H9 (cell line): Measurements from ENCODE around the gene PIGW. TPM values are rescaled to one million over a fixed set of nuclear protein-coding genes. Genes with fewer than 3 reads are reported as not detected.

ENCODE experiments used
- DNase-seq: peaks from one replicate; pipeline ENCODE4 v3.0.0-alpha.2; 2017
- H2AFZ ChIP-seq: one replicate; pipeline ENCODE4 v1.6.1; 2013; ENCODE audit warnings: mild to moderate bottlenecking, low read length, control low read depth, moderate library complexity
- H2AK5ac ChIP-seq: 2 replicates; pipeline ENCODE4 v1.6.1; 2013; ENCODE audit warnings: low read length, control low read depth, mixed read lengths; ENCODE audit not compliant: insufficient read length
- H2BK120ac ChIP-seq: one replicate; pipeline ENCODE4 v1.6.1; 2013; ENCODE audit warnings: low read depth, mild to moderate bottlenecking, low read length, control low read depth, inconsistent platforms; ENCODE audit not compliant: poor library complexity, severe bottlenecking
- H2BK12ac ChIP-seq: 2 replicates; pipeline ENCODE4 v1.6.1; 2013; ENCODE audit warnings: low read length, control low read depth, mixed read lengths, low read depth; ENCODE audit not compliant: insufficient read length
- H2BK15ac ChIP-seq: 2 replicates; pipeline ENCODE4 v1.6.1; 2013; ENCODE audit warnings: low read depth, low read length, control low read depth
- H2BK20ac ChIP-seq: one replicate; pipeline ENCODE4 v1.6.1; 2013; ENCODE audit warnings: low read depth, mild to moderate bottlenecking, low read length, control low read depth, inconsistent platforms; ENCODE audit not compliant: poor library complexity, severe bottlenecking
- H2BK5ac ChIP-seq: 2 replicates; pipeline ENCODE4 v1.6.1; 2013; ENCODE audit warnings: low read length, control low read depth, mixed read lengths; ENCODE audit not compliant: insufficient read length
- H3K14ac ChIP-seq: 2 replicates; pipeline ENCODE4 v1.6.1; 2013; ENCODE audit warnings: low read length, control low read depth; ENCODE audit not compliant: insufficient read depth
- H3K18ac ChIP-seq: 2 replicates; pipeline ENCODE4 v1.6.1; 2013; ENCODE audit warnings: low read depth, mild to moderate bottlenecking, mixed read lengths, low read length, control low read depth; ENCODE audit not compliant: insufficient read length
- H3K23ac ChIP-seq: 2 replicates; pipeline ENCODE4 v1.6.1; 2013; ENCODE audit warnings: low read length, control low read depth, mixed read lengths, low read depth; ENCODE audit not compliant: insufficient read length
- H3K23me2 ChIP-seq: 2 replicates; pipeline ENCODE4 v1.6.1; 2013; ENCODE audit warnings: low read depth, mild to moderate bottlenecking, mixed read lengths, low read length, control low read depth; ENCODE audit not compliant: insufficient read length, poor library complexity, severe bottlenecking
- H3K27ac ChIP-seq: 2 replicates; pipeline ENCODE4 v1.5.1; 2013; ENCODE audit warnings: low read length, control low read depth, mixed read lengths, low read depth; ENCODE audit not compliant: insufficient read length
- H3K27me3 ChIP-seq: 2 replicates; pipeline ENCODE4 v1.6.1; 2013; ENCODE audit warnings: low read length, control low read depth, inconsistent platforms; ENCODE audit not compliant: insufficient read depth
- H3K4ac ChIP-seq: 2 replicates; pipeline ENCODE4 v1.6.1; 2013; ENCODE audit warnings: low read depth, mild to moderate bottlenecking, control low read depth, inconsistent platforms, low read length, moderate library complexity
- H3K4me1 ChIP-seq: 2 replicates; pipeline ENCODE4 v1.6.1; 2013; ENCODE audit warnings: low read length, control low read depth, inconsistent platforms; ENCODE audit not compliant: insufficient read depth
- H3K4me2 ChIP-seq: 2 replicates; pipeline ENCODE4 v1.6.1; 2013; ENCODE audit warnings: low read length, control low read depth, mixed read lengths; ENCODE audit not compliant: insufficient read length, insufficient read depth
- H3K56ac ChIP-seq: 2 replicates; pipeline ENCODE4 v1.6.1; 2013; ENCODE audit warnings: low read depth, mild to moderate bottlenecking, mixed read lengths, low read length, control low read depth; ENCODE audit not compliant: insufficient read length
- H3K79me1 ChIP-seq: 2 replicates; pipeline ENCODE4 v1.6.1; 2013; ENCODE audit warnings: low read depth, mild to moderate bottlenecking, moderate library complexity, low read length, control low read depth, inconsistent platforms; ENCODE audit not compliant: insufficient read depth, poor library complexity, severe bottlenecking
- H3K79me2 ChIP-seq: 2 replicates; pipeline ENCODE4 v1.6.1; 2013; ENCODE audit warnings: low read length, control low read depth, inconsistent platforms; ENCODE audit not compliant: insufficient read depth
- H3K9ac ChIP-seq: 2 replicates; pipeline ENCODE4 v1.6.1; 2013; ENCODE audit warnings: low read length, control low read depth, mixed read lengths; ENCODE audit not compliant: insufficient read length; ENCODE audit errors: extremely low read depth
- H3K9me3 ChIP-seq: one replicate; pipeline ENCODE4 v1.6.1; 2013; ENCODE audit warnings: low read depth, low read length, inconsistent platforms; ENCODE audit not compliant: control insufficient read depth
- H3T11ph ChIP-seq: one replicate; pipeline ENCODE4 v1.6.1; 2013; ENCODE audit warnings: mild to moderate bottlenecking, low read length, control low read depth, inconsistent platforms
- H4K20me1 ChIP-seq: one replicate; pipeline ENCODE4 v1.6.1; 2013; ENCODE audit not compliant: control insufficient read depth, insufficient read length, insufficient read depth
- H4K5ac ChIP-seq: 2 replicates; pipeline ENCODE4 v1.6.1; 2013; ENCODE audit warnings: low read depth, mild to moderate bottlenecking, mixed read lengths, low read length, control low read depth; ENCODE audit not compliant: insufficient read length
- H4K8ac ChIP-seq: replicated peaks from 2 replicates; pipeline ENCODE4 v1.6.1; 2013; ENCODE audit warnings: low read length, control low read depth, mixed read lengths, low read depth; ENCODE audit not compliant: insufficient read length
- H4K91ac ChIP-seq: 2 replicates; pipeline ENCODE4 v1.6.1; 2013; ENCODE audit warnings: low read depth, mild to moderate bottlenecking, moderate library complexity, mixed read lengths, low read length, control low read depth; ENCODE audit not compliant: insufficient read length
- H3K27ac Mint-ChIP-seq, 3 experiments: 2 replicates in 2 of 3; 3 replicates in 1 of 3; pipeline ENCODE4 v1.8.0; 2020 to 2021; ENCODE audit warnings: mixed read lengths in 3 of 3, mild to moderate bottlenecking in 1 of 3, moderate library complexity in 1 of 3
- H3K27me3 Mint-ChIP-seq: 2 replicates; pipeline ENCODE4 v1.8.0; 2021; ENCODE audit warnings: low read depth, mild to moderate bottlenecking, moderate library complexity, mixed read lengths
- H3K36me3 Mint-ChIP-seq, 3 experiments: 2 replicates in 2 of 3; 3 replicates in 1 of 3; pipeline ENCODE4 v1.8.0; 2020 to 2021; ENCODE audit warnings: low read depth in 3 of 3, mixed read lengths in 3 of 3; ENCODE audit not compliant: insufficient read depth in 1 of 3
- H3K4me1 Mint-ChIP-seq, 2 experiments: 2 replicates each; pipeline ENCODE4 v1.8.0; 2020; ENCODE audit warnings: mixed read lengths in 2 of 2
- H3K4me3 Mint-ChIP-seq, 2 experiments: 2 replicates in 1 of 2; 3 replicates in 1 of 2; pipeline ENCODE4 v1.8.0; 2020 to 2021; ENCODE audit warnings: mild to moderate bottlenecking in 2 of 2, mixed read lengths in 2 of 2, moderate library complexity in 1 of 2
- H3K9me3 Mint-ChIP-seq, 2 experiments: 2 replicates in 1 of 2; 3 replicates in 1 of 2; pipeline ENCODE4 v1.8.0; 2020; ENCODE audit warnings: mild to moderate bottlenecking in 2 of 2, mixed read lengths in 2 of 2, moderate library complexity in 1 of 2
- WGBS: extraction: QIAGEN DNeasy Blood & Tissue Kit; methylation state at CpG from one replicate; pipeline ENCODE4 v1.1.7; 2013; ENCODE audit warnings: missing lambda C conversion rate, low lambda C conversion rate, mixed read lengths; ENCODE audit not compliant: insufficient read length; ENCODE audit errors: extremely low coverage; 5-methylcytosine and 5-hydroxymethylcytosine counted together
- total RNA-seq: library from RNA; stranded (reverse); gene quantifications from 2 replicates; pipeline ENCODE4 v1.2.1, GENCODE V29; 2021
- TF ChIP-seq, protein P1 (sequence below): fragments of 200-600 bp; sonication (generic); conservative IDR thresholded peaks from 3 replicates; pipeline ENCODE4 v1.8.0; 2021; ENCODE audit warnings: antibody characterized with exemption, mild to moderate bottlenecking

PIGW gene
- total RNA-seq, 1 experiment from 2014 or later, result 26.2 TPM

- Mint-ChIP-seq H3K9me3 (no peaks in the 10 kb centered on the region), H3K27ac (no peak overlapping the region), H3K27me3 (no peaks in the 10 kb centered on the region), H3K36me3 (peaks cover 15 to 37% (median 28%) of the 10 kb centered on the region in 3 experiments), H3K4me1 (peaks cover 6 to 7% of the 10 kb centered on the region in 2 experiments; a peak in 3 of 4 replicates), H3K4me3 (no peak overlapping the region)
- no peak overlapping the region for H2AK5ac ChIP-seq
- H3K23me2 ChIP-seq, result no peaks in the 10 kb centered on the region
- H3K27ac ChIP-seq, result no peak overlapping the region
- no CpG with 5 or more reads among the region's 3 CpGs for WGBS
- H3K4ac ChIP-seq, result no peak overlapping the region
- H3K4me1 ChIP-seq, result no peaks in the 10 kb centered on the region
- no peak overlapping the region for H2BK5ac ChIP-seq
- no peak overlapping the region for H3K23ac ChIP-seq
- H3K79me2 ChIP-seq, result peaks cover 3% of the 10 kb centered on the region; the same call in 1 of the 2 replicates
- TF ChIP-seq, protein P1, sequence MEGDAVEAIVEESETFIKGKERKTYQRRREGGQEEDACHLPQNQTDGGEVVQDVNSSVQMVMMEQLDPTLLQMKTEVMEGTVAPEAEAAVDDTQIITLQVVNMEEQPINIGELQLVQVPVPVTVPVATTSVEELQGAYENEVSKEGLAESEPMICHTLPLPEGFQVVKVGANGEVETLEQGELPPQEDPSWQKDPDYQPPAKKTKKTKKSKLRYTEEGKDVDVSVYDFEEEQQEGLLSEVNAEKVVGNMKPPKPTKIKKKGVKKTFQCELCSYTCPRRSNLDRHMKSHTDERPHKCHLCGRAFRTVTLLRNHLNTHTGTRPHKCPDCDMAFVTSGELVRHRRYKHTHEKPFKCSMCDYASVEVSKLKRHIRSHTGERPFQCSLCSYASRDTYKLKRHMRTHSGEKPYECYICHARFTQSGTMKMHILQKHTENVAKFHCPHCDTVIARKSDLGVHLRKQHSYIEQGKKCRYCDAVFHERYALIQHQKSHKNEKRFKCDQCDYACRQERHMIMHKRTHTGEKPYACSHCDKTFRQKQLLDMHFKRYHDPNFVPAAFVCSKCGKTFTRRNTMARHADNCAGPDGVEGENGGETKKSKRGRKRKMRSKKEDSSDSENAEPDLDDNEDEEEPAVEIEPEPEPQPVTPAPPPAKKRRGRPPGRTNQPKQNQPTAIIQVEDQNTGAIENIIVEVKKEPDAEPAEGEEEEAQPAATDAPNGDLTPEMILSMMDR, result no peak
- H3K14ac ChIP-seq, result no peak overlapping the region
- H3K9me3 ChIP-seq, result no peaks in the 10 kb centered on the region
- no peak overlapping the region for H3T11ph ChIP-seq
- no peak overlapping the region for H4K5ac ChIP-seq
- peaks cover 2% of the 10 kb centered on the region for H3K79me1 ChIP-seq
- H3K9ac ChIP-seq, result no peak overlapping the region
- DNase-seq, result no peak
- no peak overlapping the region for H2BK15ac ChIP-seq
- no peak overlapping the region for H2BK20ac ChIP-seq
- no peaks in the 10 kb centered on the region for H3K27me3 ChIP-seq
- no peak overlapping the region for H2BK120ac ChIP-seq
- H4K91ac ChIP-seq, result no peak overlapping the region
- H2AFZ ChIP-seq, result no peak overlapping the region
- H3K18ac ChIP-seq, result no peak overlapping the region
- H3K4me2 ChIP-seq, result no peak overlapping the region
- H3K56ac ChIP-seq, result no peak overlapping the region
- H4K20me1 ChIP-seq, result no peaks in the 10 kb centered on the region
- no peak overlapping the region for H2BK12ac ChIP-seq
- no peak overlapping the region for H4K8ac ChIP-seq
These were observed 18.7 kb downstream of the PIGW start for GRCh38 chr17:36553459-36553858.
